ENCODE results near the gene FN1. TPM values are rescaled to one million over a fixed set of nuclear protein-coding genes. Genes with fewer than 3 reads are reported as not detected.
"Not testable (repeated sequence)": the region's sequence is repeated elsewhere in the genome, so short reads cannot be mapped to it uniquely, and the experiment has no call there.

The FN1 gene
- total RNA-seq, 2 donors from 2014 or later, result 369 to 1,092 TPM

DNA sequence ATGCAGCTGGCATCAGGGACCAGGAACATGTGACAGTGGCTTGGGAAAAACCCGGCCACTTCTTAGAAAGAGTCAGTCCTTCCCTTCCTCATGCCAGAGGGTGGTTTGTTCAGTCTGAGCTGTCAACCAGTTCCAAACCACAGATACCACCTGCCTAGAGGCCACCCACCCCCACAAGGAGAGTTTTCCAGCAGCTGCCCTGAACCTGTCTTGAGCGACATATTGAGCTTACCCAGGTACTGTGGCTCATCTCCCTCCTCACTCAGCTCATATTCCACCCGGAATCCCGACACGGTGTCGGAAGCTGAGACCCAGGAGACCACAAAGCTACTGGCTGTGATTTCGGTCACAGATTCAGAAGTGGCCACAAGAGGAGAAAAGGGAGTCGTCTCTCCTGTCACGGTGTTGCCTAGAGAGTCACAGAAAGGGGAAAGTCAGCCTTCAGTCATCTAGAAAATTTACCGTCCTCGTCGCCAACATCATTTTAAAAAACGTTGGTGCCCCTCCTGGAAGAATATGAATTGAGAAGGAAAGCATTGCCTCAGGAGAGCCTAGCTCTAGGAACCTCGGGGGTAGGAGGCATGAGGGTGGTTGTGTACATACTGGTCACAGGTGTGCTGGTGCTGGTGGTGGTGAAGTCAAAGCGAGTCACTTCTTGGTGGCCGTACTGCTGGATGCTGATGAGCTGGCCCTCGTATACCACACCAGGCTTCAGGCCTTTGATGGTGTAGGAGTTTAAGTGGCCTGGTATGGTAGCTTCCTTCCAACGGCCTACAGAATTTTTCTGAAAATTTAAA is 26.3 kb downstream of the FN1 start:
- DNase-seq (ENCODE audit: low spot score), result no peak
- H3K27ac ChIP-seq, result no peak overlapping the region
- H3K36me3 ChIP-seq, result peaks cover 42% of the 10 kb centered on the region
- H3K9me3 ChIP-seq, result no peaks in the 10 kb centered on the region
- no peaks in the 10 kb centered on the region for H3K27me3 ChIP-seq
- no peaks in the 10 kb centered on the region for H3K4me1 ChIP-seq
- H3K4me3 ChIP-seq, result no peak overlapping the region
- no peak for TF ChIP-seq CTCF (IDR thresholded peaks at IDR 0.05)

DNA sequence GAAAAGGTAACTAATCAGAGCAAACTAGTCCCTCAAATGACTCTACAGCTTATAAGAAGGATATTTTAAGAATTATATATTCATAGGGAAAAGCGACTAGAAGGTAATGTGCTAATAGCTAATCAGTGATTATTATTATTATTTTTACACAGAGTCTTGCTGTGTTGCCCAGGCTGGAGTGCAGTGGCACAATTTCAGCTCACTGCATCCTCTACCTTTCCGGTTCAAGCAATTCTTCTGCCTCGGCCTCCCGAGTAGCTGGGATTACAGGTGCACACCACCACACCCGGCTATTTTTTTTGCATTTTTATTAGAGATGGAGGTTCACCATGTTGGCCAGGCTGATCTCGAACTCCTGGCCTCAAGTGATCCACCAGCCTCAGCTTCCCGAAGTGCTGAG is 27.4 kb downstream of the FN1 start:
- DNase-seq (ENCODE audit: low spot score); H3K4me3 ChIP-seq; H3K9me3 ChIP-seq; H3K4me1 ChIP-seq; H3K27ac ChIP-seq; H3K27me3 ChIP-seq: not testable (repeated sequence)
- peaks cover 45% of the 10 kb centered on the region for H3K36me3 ChIP-seq

GRCh38 chr2:215407590-215408264 is 28.1 kb downstream of the FN1 start:
- Histone ChIP-seq H3K4me1 (no peaks in the 10 kb centered on the region), H3K36me3 (peaks cover 41% of the 10 kb centered on the region), H3K4me3 (no peak overlapping the region), H3K27ac (no peak overlapping the region), H3K27me3 (no peaks in the 10 kb centered on the region), H3K9me3 (no peaks in the 10 kb centered on the region)
- no peak for DNase-seq (ENCODE audit: low spot score)
- no peak for TF ChIP-seq CTCF (IDR thresholded peaks at IDR 0.05)

DNA sequence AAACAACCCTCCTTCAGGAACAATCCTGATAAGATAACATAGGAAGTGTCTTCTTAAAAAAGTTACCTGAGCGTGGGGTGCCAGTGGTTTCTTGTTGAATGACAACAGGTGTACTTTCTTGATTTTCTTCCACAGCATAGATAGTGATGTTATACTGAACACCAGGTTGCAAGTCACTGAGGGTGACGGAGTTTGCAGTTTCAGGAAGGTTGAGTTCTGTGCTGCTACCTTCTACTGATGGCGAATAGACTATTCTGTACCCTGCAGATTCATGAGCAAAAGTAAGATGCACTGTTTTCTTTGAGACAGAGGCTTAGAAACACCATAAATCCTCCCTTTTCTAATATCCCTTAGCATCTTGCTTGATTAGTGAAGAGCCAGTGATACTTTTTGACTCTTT is 28.8 kb downstream of the FN1 start:
- H3K9me3 ChIP-seq, result no peaks in the 10 kb centered on the region
- no peak for DNase-seq (ENCODE audit: low spot score)
- H3K36me3 ChIP-seq, result peaks cover 38% of the 10 kb centered on the region
- no peak overlapping the region for H3K27ac ChIP-seq
- no peak overlapping the region for H3K4me3 ChIP-seq
- H3K4me1 ChIP-seq, result no peaks in the 10 kb centered on the region
- TF ChIP-seq CTCF (IDR thresholded peaks at IDR 0.05), result no peak
- H3K27me3 ChIP-seq, result no peaks in the 10 kb centered on the region

- Histone ChIP-seq H3K36me3 (peaks cover 38% of the 10 kb centered on the region), H3K9me3 (no peaks in the 10 kb centered on the region), H3K27me3 (no peaks in the 10 kb centered on the region), H3K4me3 (no peak overlapping the region), H3K4me1 (no peaks in the 10 kb centered on the region), H3K27ac (no peak overlapping the region)
- DNase-seq (ENCODE audit: low spot score), result no peak
- no peak for TF ChIP-seq CTCF (IDR thresholded peaks at IDR 0.05)
Measured at GRCh38 chr2:215405722-215406581, 29.9 kb downstream of the FN1 start.

All from right atrium auricular region (tissue), 2 donors.